Neural cell (in vitro differentiated cells): ENCODE data around the gene DAP. TPM values are rescaled to one million over a fixed set of nuclear protein-coding genes. Genes with fewer than 3 reads are reported as not detected.
"Not testable (repeated sequence)": the region's sequence is repeated elsewhere in the genome, so short reads cannot be mapped to it uniquely, and the experiment has no call there.

Source experiments
- H2AFZ ChIP-seq: fragments of 200-600, 300-800 bp; sonication (generic), shearing (Covaris generic); 2 replicates; pipeline ENCODE4 v1.6.0; 2014; ENCODE audit warnings: low read depth, mild to moderate bottlenecking, antibody characterized with exemption, low read length, moderate library complexity
- H3F3A ChIP-seq: fragments of 200-600 bp; shearing (Covaris generic); 2 replicates; pipeline ENCODE4 v1.6.1; 2016; ENCODE audit warnings: mild to moderate bottlenecking, moderate library complexity, mixed read lengths, antibody characterized with exemption, low read length; ENCODE audit not compliant: insufficient read depth, poor library complexity, severe bottlenecking
- H3K27ac ChIP-seq: fragments of 200-600, 300-800 bp; sonication (generic), shearing (Covaris generic); 2 replicates; pipeline ENCODE4 v1.5.1; 2014; ENCODE audit warnings: mild to moderate bottlenecking, low read length, moderate library complexity
- H3K27me3 ChIP-seq: fragments of 300-800, 200-600 bp; sonication (generic), shearing (Covaris generic); 2 replicates; pipeline ENCODE4 v1.6.0; 2014; ENCODE audit warnings: mild to moderate bottlenecking, low read depth, low read length, moderate library complexity; ENCODE audit not compliant: insufficient read depth
- H3K36me3 ChIP-seq: fragments of 300-800, 200-600 bp; sonication (generic), shearing (Covaris generic); 2 replicates; pipeline ENCODE4 v1.5.1; 2014; ENCODE audit warnings: mild to moderate bottlenecking, antibody characterized with exemption, low read length, moderate library complexity; ENCODE audit not compliant: insufficient read depth
- H3K4me2 ChIP-seq: fragments of 300-800, 200-600 bp; sonication (generic), shearing (Covaris generic); 2 replicates; pipeline ENCODE4 v1.6.0; 2014; ENCODE audit warnings: mild to moderate bottlenecking, low read length
- H3K4me3 ChIP-seq: fragments of 300-800, 200-600 bp; sonication (generic), shearing (Covaris generic); 2 replicates; pipeline ENCODE4 v1.5.1; 2014; ENCODE audit warnings: mild to moderate bottlenecking, low read length, moderate library complexity
- H3K79me2 ChIP-seq: fragments of 200-600 bp; shearing (Covaris generic); replicated peaks from 2 replicates; pipeline ENCODE4 v1.6.0; 2014; ENCODE audit warnings: mild to moderate bottlenecking, low read length, moderate library complexity; ENCODE audit not compliant: insufficient read depth
- H3K9ac ChIP-seq: fragments of 300-800, 200-600 bp; sonication (generic), shearing (Covaris generic); 2 replicates; pipeline ENCODE4 v1.6.1; 2016; ENCODE audit warnings: mild to moderate bottlenecking, low read length, mixed read lengths
- H3K9me2 ChIP-seq: fragments of 200-600 bp; shearing (Covaris generic); 2 replicates; pipeline ENCODE4 v1.6.1; 2016; ENCODE audit warnings: mild to moderate bottlenecking, low read length, mixed read lengths; ENCODE audit not compliant: insufficient read depth
- H3K9me3 ChIP-seq: fragments of 200-600, 300-800 bp; sonication (generic), shearing (Covaris generic); 2 replicates; pipeline ENCODE4 v1.6.1; 2016; ENCODE audit warnings: mild to moderate bottlenecking, mixed run types, low read length, moderate library complexity, mixed read lengths
- H4K20me1 ChIP-seq: fragments of 200-600 bp; shearing (Covaris generic); 2 replicates; pipeline ENCODE4 v1.6.1; 2016; ENCODE audit warnings: mild to moderate bottlenecking, mixed run types; ENCODE audit not compliant: insufficient read depth
- CTCF ChIP-seq: fragments of 450-650 bp; IDR thresholded peaks from 2 replicates; pipeline ENCODE4 v1.5.1; 2014; ENCODE audit warnings: antibody characterized with exemption, mild to moderate bottlenecking, moderate library complexity; ENCODE audit not compliant: poor library complexity, severe bottlenecking
- EP300 ChIP-seq: fragments of 450-650 bp; conservative IDR thresholded peaks from 2 replicates; pipeline ENCODE4 v1.6.1; 2014; ENCODE audit warnings: antibody characterized with exemption, mild to moderate bottlenecking, moderate library complexity; ENCODE audit not compliant: poor library complexity, severe bottlenecking
- EZH2 ChIP-seq: fragments of 200-600, 300-800 bp; shearing (Covaris generic), sonication (generic); IDR thresholded peaks from 2 replicates; pipeline ENCODE4 v1.6.1; 2014; ENCODE audit warnings: antibody characterized with exemption, low read length, borderline replicate concordance, mild to moderate bottlenecking; ENCODE audit not compliant: insufficient read depth, poor library complexity, severe bottlenecking
- MXI1 ChIP-seq: fragments of 450-650 bp; conservative IDR thresholded peaks from 2 replicates; pipeline ENCODE4 v1.6.1; 2014; ENCODE audit warnings: antibody characterized with exemption, mild to moderate bottlenecking; ENCODE audit not compliant: poor library complexity, severe bottlenecking
- POLR2AphosphoS5 ChIP-seq: IDR thresholded peaks from 2 replicates; pipeline ENCODE4 v1.6.1; 2012
- RAD21 ChIP-seq: fragments of 450-650 bp; conservative IDR thresholded peaks from 2 replicates; pipeline ENCODE4 v1.6.1; 2014; ENCODE audit warnings: antibody characterized with exemption, mild to moderate bottlenecking, moderate library complexity
- REST ChIP-seq: IDR thresholded peaks from 2 replicates; pipeline ENCODE4 v1.6.1; 2012; ENCODE audit warnings: borderline replicate concordance
- SMC3 ChIP-seq: fragments of 450-650 bp; conservative IDR thresholded peaks from 2 replicates; pipeline ENCODE4 v1.6.1; 2014; ENCODE audit warnings: antibody characterized with exemption, mild to moderate bottlenecking, moderate library complexity; ENCODE audit not compliant: poor library complexity
- TAF1 ChIP-seq: IDR thresholded peaks from 2 replicates; pipeline ENCODE4 v1.6.1; 2012; ENCODE audit warnings: low read depth
- polyA plus RNA-seq: library from polyadenylated mRNA; depleted of rRNA; stranded (reverse); fragments of >200 nt; gene quantifications from 2 replicates; pipeline ENCODE4 v1.2.3, GENCODE V29; 2014

Gene DAP
- polyA plus RNA-seq, 1 donor from 2014 or later, result 9.3 TPM

- Histone ChIP-seq H3K9ac (no peak overlapping the region), H3K36me3 (peaks cover 3% of the 10 kb centered on the region), H3K9me3 (no peaks in the 10 kb centered on the region), H3K9me2 (no peaks in the 10 kb centered on the region), H3K27ac (no peak overlapping the region), H3K27me3 (no peaks in the 10 kb centered on the region), H3K4me3 (no peak overlapping the region), H4K20me1 (no peaks in the 10 kb centered on the region), H3K4me2 (no peak overlapping the region), H3K79me2 (no peaks in the 10 kb centered on the region), H3F3A (no peaks in the 10 kb centered on the region), H2AFZ (no peak overlapping the region)
- TF ChIP-seq EZH2 (no peak), EP300 (no peak), CTCF (no peak), MXI1 (no peak), REST (no peak), POLR2AphosphoS5 (no peak), TAF1 (no peak)
Measured at GRCh38 chr5:10642367-10642766, 118.7 kb downstream of the DAP start.

- H3K4me3 ChIP-seq, result no peak overlapping the region
- no peak overlapping the region for H3K9ac ChIP-seq
- H3K36me3 ChIP-seq, result peaks cover 3% of the 10 kb centered on the region
- TF ChIP-seq CTCF (no peak), EZH2 (no peak), EP300 (no peak), MXI1 (no peak), SMC3 (no peak), POLR2AphosphoS5 (no peak), REST (no peak), RAD21 (no peak), TAF1 (no peak)
- no peaks in the 10 kb centered on the region for H3K9me2 ChIP-seq
- no peaks in the 10 kb centered on the region for H4K20me1 ChIP-seq
- H3K9me3 ChIP-seq, result no peaks in the 10 kb centered on the region
- no peaks in the 10 kb centered on the region for H3K79me2 ChIP-seq
- no peaks in the 10 kb centered on the region for H3F3A ChIP-seq
- H3K4me2 ChIP-seq, result no peak overlapping the region
- no peak overlapping the region for H2AFZ ChIP-seq
- no peak overlapping the region for H3K27ac ChIP-seq
- no peaks in the 10 kb centered on the region for H3K27me3 ChIP-seq
Measured at GRCh38 chr5:10639846-10640368, 121.1 kb downstream of the DAP start.

- not testable (repeated sequence) for H3F3A ChIP-seq, H3K4me3 ChIP-seq, H3K79me2 ChIP-seq, H3K36me3 ChIP-seq, H3K27ac ChIP-seq, H4K20me1 ChIP-seq, H3K27me3 ChIP-seq, H2AFZ ChIP-seq, H3K9me2 ChIP-seq, H3K9ac ChIP-seq, H3K9me3 ChIP-seq, H3K4me2 ChIP-seq
Measured at GRCh38 chr5:10638723-10639122, 122.3 kb downstream of the DAP start.
